GM12865 (cell line): Measurements from ENCODE around the gene ENAH.

Experiments
- DNase-seq: peaks from one replicate; pipeline ENCODE4 v3.0.0; 2010; ENCODE audit warnings: low read depth
- H3K4me3 ChIP-seq: 2 replicates; pipeline ENCODE4 v1.5.1; 2011; ENCODE audit warnings: mild to moderate bottlenecking, low read depth, low read length, control low read depth
- CTCF ChIP-seq: IDR thresholded peaks from 2 replicates; pipeline ENCODE4 v1.5.1; 2011; ENCODE audit warnings: low read length, control low read depth, low read depth, inconsistent platforms; ENCODE audit not compliant: insufficient read depth; ENCODE audit errors: missing control alignments

The ENAH gene

DNA sequence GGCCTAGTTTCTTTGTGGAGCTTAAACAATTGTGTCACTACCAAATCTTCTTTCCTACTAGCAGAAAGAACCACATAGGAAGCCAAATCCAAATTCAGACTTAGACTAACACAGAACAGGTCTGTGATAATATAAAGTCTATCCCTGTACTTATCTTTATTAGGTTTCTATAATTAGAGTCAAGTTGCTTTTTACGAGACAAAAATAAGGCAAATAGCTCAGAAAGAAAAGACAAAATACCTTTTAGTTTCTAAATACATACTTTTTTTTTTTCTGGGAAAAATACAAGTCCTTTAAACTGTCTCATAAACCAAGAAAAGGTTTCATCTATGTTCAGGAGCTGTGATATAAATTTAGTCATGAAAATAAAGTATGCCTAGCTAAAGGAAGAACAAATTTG is 146.2 kb downstream of the ENAH start:
- no peak for TF ChIP-seq CTCF
- no peak for DNase-seq
- no peak overlapping the region for H3K4me3 ChIP-seq

DNA sequence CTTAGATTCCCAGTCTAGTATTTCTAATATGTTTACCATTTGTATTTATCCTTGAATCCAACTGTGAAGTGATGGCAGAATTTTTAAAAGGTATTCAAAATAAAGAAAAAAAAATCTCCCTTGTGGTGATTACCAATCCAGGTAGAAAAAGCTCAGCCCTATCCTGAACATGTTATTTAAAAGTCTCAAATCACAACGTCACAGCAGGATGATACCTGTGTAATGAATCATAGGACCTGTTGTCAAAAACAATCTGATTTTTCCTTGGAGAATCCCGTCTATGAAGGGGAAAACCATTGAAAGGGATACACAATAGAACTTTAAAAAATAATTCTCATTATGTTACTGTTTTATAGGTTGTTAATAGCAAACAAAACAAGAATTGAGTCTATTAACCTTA is 148.1 kb downstream of the ENAH start:
- no peak overlapping the region for H3K4me3 ChIP-seq
- no peak for TF ChIP-seq CTCF

GRCh38 chr1:225500624-225501192 is 152.2 kb downstream of the ENAH start:
- no peak for TF ChIP-seq CTCF
- no peak overlapping the region for H3K4me3 ChIP-seq
- DNase-seq: no peak

More for the DNA sequence above, 148.1 kb downstream of the ENAH start:
- no peak for DNase-seq

DNA sequence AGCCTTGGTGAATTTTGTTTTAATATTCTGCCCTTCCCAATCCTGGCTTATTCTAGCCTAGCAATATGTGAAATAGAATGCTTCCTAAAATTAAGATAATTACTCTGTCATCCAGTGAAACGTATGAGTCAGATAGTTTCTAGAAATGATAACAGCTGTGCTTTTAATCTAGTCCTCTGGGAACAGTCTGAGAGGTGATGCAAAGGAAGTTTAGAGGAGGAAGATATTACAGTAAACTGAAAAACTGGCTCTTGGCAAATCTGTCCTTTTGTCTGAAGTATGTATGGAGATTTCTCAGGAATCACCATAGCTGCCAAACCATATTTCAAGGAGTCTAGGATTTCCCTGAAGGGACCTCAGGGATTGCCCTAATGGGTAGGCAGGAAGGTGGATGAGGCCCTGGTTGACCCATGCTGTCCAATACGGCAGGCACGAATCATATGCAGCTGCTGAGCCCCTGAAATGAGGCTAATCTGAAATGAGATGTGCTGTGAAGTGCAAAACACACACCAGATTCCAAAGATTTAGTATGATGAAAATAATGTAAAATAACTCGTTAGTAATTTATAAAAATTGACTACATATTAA is 154.3 kb downstream of the ENAH start:
- no peak for DNase-seq
- no peak for TF ChIP-seq CTCF
- no peak overlapping the region for H3K4me3 ChIP-seq

DNA sequence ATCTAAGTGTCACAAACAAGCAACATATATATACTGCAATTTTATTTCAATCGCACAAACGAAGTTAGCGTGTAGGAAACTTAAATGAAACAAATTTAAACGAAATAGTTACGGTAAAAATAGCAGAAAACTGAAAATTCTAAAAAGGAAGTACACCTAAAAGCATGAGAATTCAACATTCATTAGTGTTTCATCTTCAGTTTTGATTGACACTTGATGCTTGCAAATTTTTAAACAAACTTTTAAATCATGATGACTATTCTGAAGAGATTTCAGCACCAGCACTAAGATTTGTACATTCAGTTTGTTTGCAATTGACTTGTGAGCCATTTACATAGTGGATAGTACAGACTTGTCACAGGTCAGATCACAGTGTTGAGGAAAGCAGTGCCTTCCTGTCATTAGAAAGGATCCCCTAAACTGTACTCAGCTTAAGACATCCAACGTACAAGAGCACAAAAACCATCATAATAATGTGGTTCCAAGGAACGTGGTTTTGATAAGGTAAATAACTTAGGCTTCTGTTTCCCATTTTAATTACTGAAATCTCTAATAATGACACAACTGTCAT is 158.0 kb downstream of the ENAH start:
- no peak for DNase-seq
- no peak for TF ChIP-seq CTCF
- no peak overlapping the region for H3K4me3 ChIP-seq

DNA sequence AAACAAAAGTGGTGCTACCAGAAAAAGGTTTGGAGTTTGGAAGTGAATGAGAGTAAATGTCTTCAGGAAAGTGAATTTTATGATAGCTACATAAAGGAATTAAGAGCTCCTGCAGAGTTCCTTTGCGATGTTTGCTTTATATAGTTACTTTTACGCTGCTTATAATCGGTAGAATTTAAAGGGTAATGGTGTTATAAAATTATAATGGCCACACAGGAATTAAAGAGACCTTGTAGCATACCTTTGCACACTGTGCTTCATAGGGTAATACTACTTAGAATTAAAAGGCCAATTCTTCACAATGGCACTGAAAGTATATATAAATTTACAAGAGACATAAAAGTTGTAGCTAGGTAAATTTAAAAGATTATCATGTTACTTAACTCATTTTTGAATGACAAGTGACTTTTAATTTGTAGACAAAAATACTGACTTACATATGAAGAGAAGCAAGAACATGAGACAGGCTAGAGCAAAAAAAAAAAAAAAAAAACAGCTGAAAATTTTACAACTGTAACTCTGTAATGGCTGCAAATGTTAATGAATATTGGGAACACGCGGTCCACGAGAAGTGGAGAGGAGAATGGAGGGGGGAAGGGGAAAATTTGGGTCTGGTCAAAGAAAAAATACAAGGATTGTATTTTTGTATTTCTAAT is 159.2 kb downstream of the ENAH start:
- H3K4me3 ChIP-seq: no peak overlapping the region
- no peak for DNase-seq
- TF ChIP-seq CTCF: no peak

GRCh38 chr1:225488676-225489075 is 164.2 kb downstream of the ENAH start:
- no peak for TF ChIP-seq CTCF
- no peak for DNase-seq
- no peak overlapping the region for H3K4me3 ChIP-seq
